WTC11 (cell line): ENCODE measurements around the gene CNDP2.

Experiments
- ARID4B ChIP-seq: sonication (generic); formaldehyde crosslinking; IDR thresholded peaks from 2 replicates; pipeline ENCODE4 v1.8.0; 2023; ENCODE audit warnings: missing genetic modification reagents, mild to moderate bottlenecking, borderline replicate concordance
- ATF2 ChIP-seq: sonication (generic); formaldehyde crosslinking; IDR thresholded peaks from 2 replicates; pipeline ENCODE4 v1.8.1; 2022; ENCODE audit warnings: low read depth, missing genetic modification reagents, borderline replicate concordance
- CTCF ChIP-seq: fragments of 200-600 bp; IDR thresholded peaks from 2 replicates; pipeline ENCODE4 v1.8.0; 2022; ENCODE audit warnings: antibody characterized with exemption
- FOXJ3 ChIP-seq: sonication (generic); formaldehyde crosslinking; IDR thresholded peaks from 2 replicates; pipeline ENCODE4 v1.9.0; 2021; ENCODE audit warnings: missing genetic modification reagents, mild to moderate bottlenecking, borderline replicate concordance
- NFE2L1 ChIP-seq: sonication (generic); formaldehyde crosslinking; IDR thresholded peaks from 2 replicates; pipeline ENCODE4 v1.8.1; 2023; ENCODE audit warnings: missing genetic modification reagents
- TP53 ChIP-seq: sonication (generic); formaldehyde crosslinking; IDR thresholded peaks from 2 replicates; pipeline ENCODE4 v1.8.1; 2023; ENCODE audit warnings: mild to moderate bottlenecking, missing genetic modification reagents
- ZNF532 ChIP-seq: fragments of 250-450 bp; sonication (Bioruptor Pico); IDR thresholded peaks from 2 replicates; pipeline ENCODE4 v1.9.0; 2021; ENCODE audit warnings: mild to moderate bottlenecking, borderline replicate concordance
- TF ChIP-seq, protein P1 (sequence below): sonication (generic); formaldehyde crosslinking; IDR thresholded peaks from 2 replicates; pipeline ENCODE4 v1.8.1; 2023; ENCODE audit warnings: mild to moderate bottlenecking, moderate library complexity, missing genetic modification reagents
- TF ChIP-seq, protein P2 (sequence below): sonication (generic); formaldehyde crosslinking; IDR thresholded peaks from 2 replicates; pipeline ENCODE4 v1.8.1; 2023; ENCODE audit warnings: mild to moderate bottlenecking, missing genetic modification reagents, moderate library complexity

DNA sequence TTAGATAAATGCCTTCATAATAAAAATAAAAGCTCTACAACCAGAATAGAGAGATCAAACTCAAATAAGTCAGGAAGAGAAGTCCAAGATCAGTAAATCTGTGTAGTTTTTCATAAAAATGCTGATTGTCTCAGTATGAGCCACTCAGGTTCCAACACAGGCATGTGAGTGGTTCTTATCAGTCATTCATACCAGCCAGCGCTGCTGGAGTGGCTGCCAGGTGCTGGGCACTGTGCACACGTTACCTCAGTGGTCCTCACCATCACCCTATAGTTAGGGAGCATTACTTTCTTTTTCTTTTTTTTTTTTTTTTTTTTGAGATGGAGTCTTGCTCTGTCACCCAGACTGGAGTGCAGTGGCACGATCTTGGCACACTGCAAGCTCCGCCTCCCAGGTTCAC, 61.9 kb downstream of the CNDP2 start:
- TF ChIP-seq ZNF532 (CRISPR knock-in tag) = no peak
- no peak for TF ChIP-seq CTCF
- TF ChIP-seq, protein P1, sequence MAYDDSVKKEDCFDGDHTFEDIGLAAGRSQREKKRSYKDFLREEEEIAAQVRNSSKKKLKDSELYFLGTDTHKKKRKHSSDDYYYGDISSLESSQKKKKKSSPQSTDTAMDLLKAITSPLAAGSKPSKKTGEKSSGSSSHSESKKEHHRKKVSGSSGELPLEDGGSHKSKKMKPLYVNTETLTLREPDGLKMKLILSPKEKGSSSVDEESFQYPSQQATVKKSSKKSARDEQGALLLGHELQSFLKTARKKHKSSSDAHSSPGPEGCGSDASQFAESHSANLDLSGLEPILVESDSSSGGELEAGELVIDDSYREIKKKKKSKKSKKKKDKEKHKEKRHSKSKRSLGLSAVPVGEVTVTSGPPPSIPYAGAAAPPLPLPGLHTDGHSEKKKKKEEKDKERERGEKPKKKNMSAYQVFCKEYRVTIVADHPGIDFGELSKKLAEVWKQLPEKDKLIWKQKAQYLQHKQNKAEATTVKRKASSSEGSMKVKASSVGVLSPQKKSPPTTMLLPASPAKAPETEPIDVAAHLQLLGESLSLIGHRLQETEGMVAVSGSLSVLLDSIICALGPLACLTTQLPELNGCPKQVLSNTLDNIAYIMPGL (CRISPR knock-in tag) = no peak
- no peak for TF ChIP-seq FOXJ3 (CRISPR knock-in tag)
- no peak for TF ChIP-seq NFE2L1 (CRISPR knock-in tag)
- no peak for TF ChIP-seq ATF2 (CRISPR knock-in tag)
- TF ChIP-seq ARID4B (CRISPR knock-in tag) = no peak
- TF ChIP-seq TP53 (CRISPR knock-in tag) = no peak
- TF ChIP-seq, protein P2, sequence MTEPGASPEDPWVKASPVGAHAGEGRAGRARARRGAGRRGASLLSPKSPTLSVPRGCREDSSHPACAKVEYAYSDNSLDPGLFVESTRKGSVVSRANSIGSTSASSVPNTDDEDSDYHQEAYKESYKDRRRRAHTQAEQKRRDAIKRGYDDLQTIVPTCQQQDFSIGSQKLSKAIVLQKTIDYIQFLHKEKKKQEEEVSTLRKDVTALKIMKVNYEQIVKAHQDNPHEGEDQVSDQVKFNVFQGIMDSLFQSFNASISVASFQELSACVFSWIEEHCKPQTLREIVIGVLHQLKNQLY = no peak
